ENCODE measurements around the gene MED31. TPM values are rescaled to one million over a fixed set of nuclear protein-coding genes. Genes with fewer than 3 reads are reported as not detected.

Gene MED31
- total RNA-seq, 1 donor: 5.4 TPM

- Histone ChIP-seq H2AFZ (ENCODE audit: low read length) (no peak overlapping the region), H3K4me3 (ENCODE audit: insufficient read depth, low read length) (no peak overlapping the region), H3K9me3 (ENCODE audit: low read depth, low read length) (no peaks in the 10 kb centered on the region), H3K27ac (ENCODE audit: low read depth, low read length) (no peak overlapping the region), H3K36me3 (ENCODE audit: insufficient read depth, low read length) (no peaks in the 10 kb centered on the region), H3K27me3 (ENCODE audit: insufficient read depth, low read length) (peaks cover 32% of the 10 kb centered on the region), H3K4me2 (ENCODE audit: insufficient read depth, low read length) (no peak overlapping the region), H3K79me2 (ENCODE audit: insufficient read depth, low read length) (no peaks in the 10 kb centered on the region), H4K20me1 (ENCODE audit: insufficient read depth, low read length) (peaks cover 2% of the 10 kb centered on the region), H3K4me1 (ENCODE audit: insufficient read depth, low read length) (peaks cover 4% of the 10 kb centered on the region)
- TF ChIP-seq CTCF (IDR thresholded peaks at IDR 0.05; ENCODE audit: extremely low read depth, low read depth, low read length): no peak
- no peak for DNase-seq (ENCODE audit: insufficient read length, low spot score, missing footprints)
Observed at GRCh38 chr17:6674586-6674985, 23.2 kb upstream of the MED31 start.

- TF ChIP-seq CTCF (IDR thresholded peaks at IDR 0.05; ENCODE audit: extremely low read depth, low read depth, low read length): no peak
- Histone ChIP-seq H3K36me3 (ENCODE audit: insufficient read depth, low read length) (no peaks in the 10 kb centered on the region), H3K9me3 (ENCODE audit: low read depth, low read length) (no peaks in the 10 kb centered on the region), H4K20me1 (ENCODE audit: insufficient read depth, low read length) (no peaks in the 10 kb centered on the region), H3K4me1 (ENCODE audit: insufficient read depth, low read length) (no peaks in the 10 kb centered on the region), H3K79me2 (ENCODE audit: insufficient read depth, low read length) (no peaks in the 10 kb centered on the region), H2AFZ (ENCODE audit: low read length) (no peak overlapping the region), H3K27ac (ENCODE audit: low read depth, low read length) (no peak overlapping the region), H3K4me3 (ENCODE audit: insufficient read depth, low read length) (no peak overlapping the region), H3K27me3 (ENCODE audit: insufficient read depth, low read length) (peaks cover 30% of the 10 kb centered on the region), H3K4me2 (ENCODE audit: insufficient read depth, low read length) (no peak overlapping the region)
- DNase-seq (ENCODE audit: insufficient read length, low spot score, missing footprints): no peak
Observed at GRCh38 chr17:6671431-6671830, 20.0 kb upstream of the MED31 start.

- H3K27ac ChIP-seq (ENCODE audit: low read depth, low read length): no peak overlapping the region
- no peak for DNase-seq (ENCODE audit: insufficient read length, low spot score, missing footprints)
- no peak overlapping the region for H3K4me3 ChIP-seq (ENCODE audit: insufficient read depth, low read length)
- no peaks in the 10 kb centered on the region for H4K20me1 ChIP-seq (ENCODE audit: insufficient read depth, low read length)
- no peaks in the 10 kb centered on the region for H3K79me2 ChIP-seq (ENCODE audit: insufficient read depth, low read length)
- no peak for TF ChIP-seq CTCF (IDR thresholded peaks at IDR 0.05; ENCODE audit: extremely low read depth, low read depth, low read length)
- H3K4me1 ChIP-seq (ENCODE audit: insufficient read depth, low read length): no peaks in the 10 kb centered on the region
- H3K36me3 ChIP-seq (ENCODE audit: insufficient read depth, low read length): no peaks in the 10 kb centered on the region
- H3K27me3 ChIP-seq (ENCODE audit: insufficient read depth, low read length): peaks cover 26% of the 10 kb centered on the region
- no peak overlapping the region for H3K4me2 ChIP-seq (ENCODE audit: insufficient read depth, low read length)
- H3K9me3 ChIP-seq (ENCODE audit: low read depth, low read length): no peaks in the 10 kb centered on the region
- no peak overlapping the region for H2AFZ ChIP-seq (ENCODE audit: low read length)
Observed at GRCh38 chr17:6670999-6671398, 19.6 kb upstream of the MED31 start.

DNA sequence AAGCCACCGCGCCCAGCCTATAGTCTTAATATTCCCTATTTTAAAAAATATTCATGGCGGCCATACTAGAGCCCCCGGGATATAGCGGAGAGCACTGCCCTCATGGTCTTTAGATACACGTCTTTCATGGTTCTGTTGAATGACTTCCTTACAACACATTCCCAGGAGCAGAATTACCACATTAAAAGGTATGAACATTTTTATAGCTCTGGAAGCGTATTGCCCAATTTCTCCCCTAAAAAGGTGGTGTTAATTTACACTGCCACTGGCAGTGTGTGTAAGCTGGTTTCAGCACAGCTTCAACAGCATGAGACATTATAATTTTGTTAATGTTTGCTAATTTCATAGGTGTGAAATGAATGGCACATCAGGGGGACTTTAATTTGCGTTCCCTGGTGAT, 19.2 kb upstream of the MED31 start:
- DNase-seq (ENCODE audit: insufficient read length, low spot score, missing footprints): no peak
- peaks cover 21% of the 10 kb centered on the region for H3K27me3 ChIP-seq (ENCODE audit: insufficient read depth, low read length)
- no peak for TF ChIP-seq CTCF (IDR thresholded peaks at IDR 0.05; ENCODE audit: extremely low read depth, low read depth, low read length)
- H3K4me1 ChIP-seq (ENCODE audit: insufficient read depth, low read length): no peaks in the 10 kb centered on the region
- H3K79me2 ChIP-seq (ENCODE audit: insufficient read depth, low read length): no peaks in the 10 kb centered on the region
- H3K9me3 ChIP-seq (ENCODE audit: low read depth, low read length): no peaks in the 10 kb centered on the region
- H3K36me3 ChIP-seq (ENCODE audit: insufficient read depth, low read length): no peaks in the 10 kb centered on the region
- H2AFZ ChIP-seq (ENCODE audit: low read length): no peak overlapping the region
- no peak overlapping the region for H3K27ac ChIP-seq (ENCODE audit: low read depth, low read length)
- H4K20me1 ChIP-seq (ENCODE audit: insufficient read depth, low read length): no peaks in the 10 kb centered on the region
- H3K4me2 ChIP-seq (ENCODE audit: insufficient read depth, low read length): no peak overlapping the region
- H3K4me3 ChIP-seq (ENCODE audit: insufficient read depth, low read length): no peak overlapping the region

Data from osteoblast (primary cell).